ENCODE results near the gene MCF2L. TPM values are rescaled to one million over a fixed set of nuclear protein-coding genes. Genes with fewer than 3 reads are reported as not detected.
"Not testable (repeated sequence)": the region's sequence is repeated elsewhere in the genome, so short reads cannot be mapped to it uniquely, and the experiment has no call there.

The MCF2L gene
- total and polyA plus RNA-seq, 9 of the 15 experiments (the other 6 are each of a cell fraction or from before 2014, with no cell fraction given) = 0.05 to 0.25 (median 0.18) TPM; not detected in 5

DNA sequence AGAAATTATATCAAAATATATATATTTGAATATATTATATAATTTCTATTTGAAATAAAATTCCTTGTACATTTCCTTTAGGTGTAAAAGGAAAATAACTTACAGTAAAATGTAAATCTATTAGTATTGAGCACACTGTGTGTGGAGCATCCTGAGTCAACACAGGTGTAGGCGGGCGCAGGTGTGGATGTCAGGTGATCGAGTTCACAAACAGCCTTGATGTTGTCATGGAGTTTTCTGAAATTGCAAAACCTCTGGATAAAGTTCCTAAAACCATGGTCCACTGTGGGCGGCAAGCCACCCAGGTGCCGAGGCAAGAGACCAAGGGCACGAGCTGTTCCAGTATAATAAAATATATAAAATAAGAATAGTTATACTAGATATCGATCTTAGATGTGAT lies 27.7 kb upstream of the MCF2L start:
- POLR2A ChIA-PET = no interaction called here
- in situ Hi-C loops (cut with MboI) = loop anchor here (25.0 kb wide), 1 partner anchor 446 kb away; no protein-coding TSS in a partner anchor

DNA sequence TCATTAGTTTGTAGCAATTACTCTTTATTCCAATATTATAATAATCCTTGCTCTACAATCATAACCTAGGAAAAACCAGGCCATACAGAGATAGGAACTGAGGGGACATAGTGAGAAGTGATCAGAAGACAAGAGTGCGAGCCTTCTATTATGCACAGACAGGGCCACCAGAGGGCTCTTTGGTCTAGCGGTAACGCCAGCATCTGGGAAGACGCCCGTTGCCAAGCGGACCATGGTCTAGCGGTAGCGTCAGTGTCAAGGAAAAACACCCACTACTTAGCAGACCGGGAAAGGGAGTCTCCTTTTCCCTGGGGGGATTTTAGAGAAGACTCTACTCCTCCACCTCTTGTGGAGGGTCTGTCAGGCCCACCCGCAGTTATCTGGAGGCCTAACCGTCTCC lies 27.2 kb upstream of the MCF2L start:
- H4K20me1 ChIP-seq (replicated peaks; ENCODE audit: control insufficient read depth, insufficient read depth, low read length); H2AFZ ChIP-seq (ENCODE audit: low read depth, low read length); H3K9ac ChIP-seq (ENCODE audit: insufficient read depth in 1 of 2, low read depth in 2 of 2, low read length in 2 of 2); H3K9me3 ChIP-seq (replicated peaks; ENCODE audit: control insufficient read depth, insufficient read depth, low read depth, low read length); H3K4me2 ChIP-seq (ENCODE audit: insufficient read depth, low read length); H3K36me3 ChIP-seq (ENCODE audit: control insufficient read depth, insufficient read depth, low read length); H3K79me2 ChIP-seq (ENCODE audit: control insufficient read depth, insufficient read depth, low read length); POLR2A ChIA-PET; H3K4me3 ChIP-seq; FAIRE-seq; H3K9me1 ChIP-seq (ENCODE audit: control insufficient read depth, insufficient read depth, low read length); BruUV-seq (replicated peaks); H3K27ac ChIP-seq (ENCODE audit: extremely low read depth, low read depth, low read length): not testable (repeated sequence)
- DNase-seq (ENCODE audit: extremely low read depth in 1 of 4, low spot score in 3 of 4) (peak in 1 of 4 experiments; percentile 16), ATAC-seq (peak; percentile 44; the same call in 2 of the 3 replicates)
- in situ Hi-C loops (cut with MboI) (loop anchor here (25.0 kb wide), 1 partner anchor 446 kb away; no protein-coding TSS in a partner anchor), intact Hi-C loops (cut with micrococcal nuclease) (loop anchor here (2.0 to 5.0 kb wide), 3 partner anchors 87 to 506 kb away; no protein-coding TSS in a partner anchor)
- WGBS (ENCODE audit: insufficient coverage, low coverage, missing lambda C conversion rate) = 0% methylated on average over 5 of the region's 11 CpGs
- peaks cover 0 to 12% of the 10 kb centered on the region in 2 experiments; a peak in 2 of 5 replicates for H3K4me1 ChIP-seq (replicated peaks in 1 of 2; ENCODE audit: control insufficient read depth in 2 of 2, insufficient read depth in 2 of 2, low read length in 2 of 2)
- CTCF ChIA-PET (ENCODE audit: low intra/inter-chr PET ratio) = interaction anchor here (0.9 to 1.0 kb wide), 2 partner anchors 9 to 456 kb away, joined by 3 to 4 read pairs; no protein-coding TSS in a partner anchor
- H3K27me3 ChIP-seq (ENCODE audit: control insufficient read depth in 2 of 2, insufficient read depth in 2 of 2, low read length in 2 of 2) = peaks cover 0 to 20% of the 10 kb centered on the region in 2 experiments; a peak in 2 of 5 replicates

More for the DNA sequence above, 27.7 kb upstream of the MCF2L start:
- ATAC-seq = no peak
- H3K27ac ChIP-seq (ENCODE audit: extremely low read depth, low read depth, low read length) = no peak overlapping the region
- CTCF ChIA-PET (ENCODE audit: low intra/inter-chr PET ratio) = no interaction called here
- no peaks in the 10 kb centered on the region for H3K9me1 ChIP-seq (ENCODE audit: control insufficient read depth, insufficient read depth, low read length)
- H3K4me2 ChIP-seq (ENCODE audit: insufficient read depth, low read length) = no peak overlapping the region
- no TSS peak for BruUV-seq (replicated peaks)
- TF ChIP-seq HDAC6 (IDR thresholded peaks at IDR 0.05; ENCODE audit: low read depth, low read length) = no peak
- no peak for TF ChIP-seq SIN3B (IDR thresholded peaks at IDR 0.05; ENCODE audit: low read depth)
- no peak for FAIRE-seq
- H3K79me2 ChIP-seq (ENCODE audit: control insufficient read depth, insufficient read depth, low read length) = no peaks in the 10 kb centered on the region
- H3K9ac ChIP-seq (ENCODE audit: insufficient read depth in 1 of 2, low read depth in 2 of 2, low read length in 2 of 2) = no peak overlapping the region
- DNase-seq (ENCODE audit: extremely low read depth in 1 of 4, low spot score in 3 of 4) = no peak
- no peak overlapping the region for H2AFZ ChIP-seq (ENCODE audit: low read depth, low read length)
- no peak overlapping the region for H3K4me3 ChIP-seq
- peaks cover 0 to 12% of the 10 kb centered on the region in 2 experiments; a peak in 2 of 5 replicates for H3K4me1 ChIP-seq (replicated peaks in 1 of 2; ENCODE audit: control insufficient read depth in 2 of 2, insufficient read depth in 2 of 2, low read length in 2 of 2)
- WGBS (ENCODE audit: insufficient coverage, low coverage, missing lambda C conversion rate) = 33% methylated on average over 7 of the region's 7 CpGs
- no peaks in the 10 kb centered on the region for H3K9me3 ChIP-seq (replicated peaks; ENCODE audit: control insufficient read depth, insufficient read depth, low read depth, low read length)
- H3K27me3 ChIP-seq (ENCODE audit: control insufficient read depth in 2 of 2, insufficient read depth in 2 of 2, low read length in 2 of 2) = peaks cover 0 to 20% of the 10 kb centered on the region in 2 experiments; a peak in 2 of 5 replicates
- no peaks in the 10 kb centered on the region for H4K20me1 ChIP-seq (replicated peaks; ENCODE audit: control insufficient read depth, insufficient read depth, low read length)
- no peaks in the 10 kb centered on the region for H3K36me3 ChIP-seq (ENCODE audit: control insufficient read depth, insufficient read depth, low read length)
- intact Hi-C loops (cut with micrococcal nuclease) = loop anchor here (5.0 kb wide), 1 partner anchor 506 kb away; no protein-coding TSS in a partner anchor

All from K562 (cell line).